K562 (cell line): ENCODE results near the gene SLC11A1. TPM values are rescaled to one million over a fixed set of nuclear protein-coding genes. Genes with fewer than 3 reads are reported as not detected.
A peak's percentile ranks its signal among the peaks of the same experiment; 100 is the strongest.

Experiments used
- CC2D1A ChIP-seq: fragments of 450-650 bp; IDR thresholded peaks from 2 replicates; pipeline ENCODE4 v1.6.1; 2017; ENCODE audit warnings: mild to moderate bottlenecking
- MAFK ChIP-seq: IDR thresholded peaks from 2 replicates; pipeline ENCODE4 v1.6.1; 2011; ENCODE audit warnings: low read length, improper control_type of control experiment
- NFRKB ChIP-seq: fragments of 450-650 bp; IDR thresholded peaks from 2 replicates; pipeline ENCODE4 v1.6.1; 2016; ENCODE audit warnings: low read depth
- NR2C2 ChIP-seq, 2 experiments: fragments of 200-800 bp in 1 of 2; sonication (Bioruptor generic) in 1 of 2; sonication (generic) in 1 of 2; formaldehyde crosslinking in 1 of 2; IDR thresholded peaks; 2 replicates each; pipeline versions ENCODE4 v1.6.1 to v1.8.0; 2016 to 2022; ENCODE audit warnings: mild to moderate bottlenecking in 1 of 2, missing compliant biosample characterization in 1 of 2, missing genetic modification characterization in 1 of 2, missing genetic modification reagents in 1 of 2
- PML ChIP-seq: IDR thresholded peaks from 2 replicates; pipeline ENCODE4 v1.6.1; 2012; ENCODE audit warnings: low read length, inconsistent platforms
- POLR2H ChIP-seq: IDR thresholded peaks from 2 replicates; pipeline ENCODE4 v1.6.1; 2016; ENCODE audit warnings: missing genetic modification characterization, low read depth, mild to moderate bottlenecking, control low read depth, missing compliant biosample characterization, moderate library complexity
- PTBP1 ChIP-seq: fragments of 200-400 bp; formaldehyde crosslinking; IDR thresholded peaks from 2 replicates; pipeline ENCODE4 v1.6.1; 2017; ENCODE audit warnings: low read depth, low read length
- RAD51 ChIP-seq: fragments of 450-650 bp; IDR thresholded peaks from 2 replicates; pipeline ENCODE4 v1.7.1; 2016; ENCODE audit warnings: low read depth, mild to moderate bottlenecking, borderline replicate concordance
- RBM39 ChIP-seq: fragments of 200-400 bp; formaldehyde crosslinking; optimal IDR thresholded peaks from 2 replicates; pipeline ENCODE3; 2018; ENCODE audit warnings: low read depth, low read length
- SIN3B ChIP-seq: fragments of 450-650 bp; IDR thresholded peaks from 2 replicates; pipeline ENCODE4 v1.6.1; 2017; ENCODE audit warnings: low read depth, mild to moderate bottlenecking, moderate library complexity
- SMARCA4 ChIP-seq: fragments of 450-650 bp; IDR thresholded peaks from 2 replicates; pipeline ENCODE4 v1.6.1; 2016
- TAF1 ChIP-seq: IDR thresholded peaks from 2 replicates; pipeline ENCODE4 v1.6.1; 2011; ENCODE audit warnings: mild to moderate bottlenecking, low read length, moderate library complexity; ENCODE audit not compliant: insufficient read depth, control insufficient read depth, severe bottlenecking; ENCODE audit errors: extremely low read depth
- TRIM24 ChIP-seq, 2 experiments: fragments of 450-650 bp; IDR thresholded peaks; 2 replicates each; pipeline ENCODE4 v1.6.1; 2016
- ZNF165 ChIP-seq: fragments of 250-450 bp; sonication (Bioruptor Pico); IDR thresholded peaks from 2 replicates; pipeline ENCODE4 v1.4.0; 2020; ENCODE audit warnings: borderline replicate concordance
- ZNF224 ChIP-seq: sonication (generic); formaldehyde crosslinking; IDR thresholded peaks from 2 replicates; pipeline ENCODE4 v1.8.0; 2022; ENCODE audit warnings: mild to moderate bottlenecking, missing genetic modification reagents
- ZNF696 ChIP-seq: fragments of 250-450 bp; sonication (Bioruptor Pico); conservative IDR thresholded peaks from 2 replicates; pipeline ENCODE4 v1.4.0; 2020; ENCODE audit warnings: mild to moderate bottlenecking, moderate library complexity
- ZNF830 ChIP-seq: fragments of 250-450 bp; sonication (Bioruptor Pico); IDR thresholded peaks from 2 replicates; pipeline ENCODE4 v1.5.0; 2021; ENCODE audit warnings: mild to moderate bottlenecking
- polyA plus RNA-seq, 8 experiments: library from polyadenylated mRNA; depleted of rRNA in 4 of 8; stranded (reverse) in 5 of 8; unstranded in 3 of 8; fragments of >200 nt; fragmentation: Nextera tagmentation in 2 of 8; fragmentation: Illumina TruSeq in 1 of 8; extraction: Ambion mirVana in 2 of 8; extraction: Trizol in 1 of 8; gene quantifications; 2 replicates each; pipeline versions ENCODE4 v1.2.1 to v1.2.3, GENCODE V29; 2011 to 2014; ENCODE audit warnings: inconsistent platforms in 1 of 8, missing spikeins in 1 of 8
- total RNA-seq, 7 experiments: library from RNA; depleted of rRNA in 6 of 7; stranded (reverse); fragments of >200 nt in 6 of 7; fragmentation: Illumina TruSeq in 2 of 7; extraction: Trizol in 2 of 7; gene quantifications; 2 replicates each; pipeline versions ENCODE4 v1.2.1 to v1.2.3, GENCODE V29; 2011 to 2021; ENCODE audit warnings: low replicate concordance in 1 of 7
- TF ChIP-seq, protein P1 (sequence below): sonication (generic); formaldehyde crosslinking; IDR thresholded peaks from 2 replicates; pipeline ENCODE4 v1.8.1; 2023; ENCODE audit warnings: missing genetic modification reagents, mild to moderate bottlenecking, borderline replicate concordance
- TF ChIP-seq, protein P2 (sequence below): sonication (generic); formaldehyde crosslinking; IDR thresholded peaks from 2 replicates; pipeline ENCODE4 v1.8.0; 2023; ENCODE audit warnings: mild to moderate bottlenecking, missing genetic modification reagents
- TF ChIP-seq, protein P3 (sequence below): fragments of 450-650 bp; IDR thresholded peaks from 2 replicates; pipeline ENCODE4 v1.6.1; 2016; ENCODE audit warnings: mild to moderate bottlenecking

Gene SLC11A1
- total and polyA plus RNA-seq, 9 of the 15 experiments (the other 6 are each of a cell fraction or from before 2014, with no cell fraction given): 0.35 to 1.6 (median 0.65) TPM

DNA sequence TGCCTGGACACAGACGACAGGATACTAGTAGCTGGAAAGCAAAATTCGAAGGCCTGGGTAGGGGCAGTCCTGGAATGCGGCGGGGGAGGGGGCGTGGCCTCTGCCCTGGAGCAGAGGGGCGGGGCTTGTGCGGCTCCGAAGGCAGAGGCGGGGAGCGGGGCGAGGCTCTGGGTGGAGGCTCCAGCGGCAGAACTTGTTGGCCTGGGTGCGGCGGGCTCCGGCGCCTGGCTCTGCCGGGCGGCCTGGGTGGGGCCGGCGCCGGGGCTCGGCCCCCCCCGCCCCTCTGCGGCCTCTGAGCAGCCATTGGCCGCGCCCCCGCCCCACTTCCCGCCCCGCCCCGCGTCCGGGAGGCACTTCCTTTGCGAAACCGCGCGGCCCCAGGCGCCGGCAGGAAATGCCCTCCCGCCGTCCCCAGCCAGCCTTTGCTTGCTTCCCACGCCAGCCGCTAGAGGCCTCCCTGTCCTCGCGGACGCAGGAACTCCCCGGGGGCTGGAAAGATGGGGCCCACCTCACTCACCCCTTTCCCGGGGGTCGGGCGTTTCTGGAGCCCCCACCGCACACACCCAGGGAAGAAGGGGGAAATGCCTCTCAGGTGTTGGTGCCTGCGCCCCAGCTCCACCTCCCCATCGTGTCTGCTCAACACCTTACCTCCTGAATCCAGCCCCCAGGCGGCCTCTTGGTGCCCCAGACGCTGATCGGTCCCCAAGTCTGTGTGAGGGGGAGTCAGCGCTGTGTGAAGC, 24.3 kb downstream of the SLC11A1 start (continued):
- TF ChIP-seq CC2D1A (0 out of 2 replicates have a peak, but pooled peaks have one; percentile 35), SMARCA4 (0 out of 2 replicates have a peak, but pooled peaks have one; percentile 12), NR2C2 (CRISPR knock-in tag; IDR thresholded peaks at IDR 0.05) (0 out of 2 replicates have a peak, but pooled peaks have one; percentile 20), NR2C2 (tag; IDR thresholded peaks at IDR 0.05) (no peak), PTBP1 (peak; percentile 80; the same call in 1 of the 2 replicates), MAFK (no peak), NFRKB (peak; percentile 22; the same call in 1 of the 2 replicates), ZNF224 (CRISPR knock-in tag) (no peak), RBM39 (no peak), PML (no peak), ZNF165 (CRISPR knock-in tag) (0 out of 2 replicates have a peak, but pooled peaks have one; percentile 27), ZNF830 (CRISPR knock-in tag) (peak; percentile 80; the same call in 1 of the 2 replicates), POLR2H (tag) (peak; percentile 79), ZNF696 (CRISPR knock-in tag) (0 out of 2 replicates have a peak, but pooled peaks have one; percentile 42), TRIM24 (IDR thresholded peaks at IDR 0.05) (no peak), RAD51 (no peak), SIN3B (0 out of 2 replicates have a peak, but pooled peaks have one; percentile 29), TAF1 (peak; percentile 32)
- TF ChIP-seq, protein P1, sequence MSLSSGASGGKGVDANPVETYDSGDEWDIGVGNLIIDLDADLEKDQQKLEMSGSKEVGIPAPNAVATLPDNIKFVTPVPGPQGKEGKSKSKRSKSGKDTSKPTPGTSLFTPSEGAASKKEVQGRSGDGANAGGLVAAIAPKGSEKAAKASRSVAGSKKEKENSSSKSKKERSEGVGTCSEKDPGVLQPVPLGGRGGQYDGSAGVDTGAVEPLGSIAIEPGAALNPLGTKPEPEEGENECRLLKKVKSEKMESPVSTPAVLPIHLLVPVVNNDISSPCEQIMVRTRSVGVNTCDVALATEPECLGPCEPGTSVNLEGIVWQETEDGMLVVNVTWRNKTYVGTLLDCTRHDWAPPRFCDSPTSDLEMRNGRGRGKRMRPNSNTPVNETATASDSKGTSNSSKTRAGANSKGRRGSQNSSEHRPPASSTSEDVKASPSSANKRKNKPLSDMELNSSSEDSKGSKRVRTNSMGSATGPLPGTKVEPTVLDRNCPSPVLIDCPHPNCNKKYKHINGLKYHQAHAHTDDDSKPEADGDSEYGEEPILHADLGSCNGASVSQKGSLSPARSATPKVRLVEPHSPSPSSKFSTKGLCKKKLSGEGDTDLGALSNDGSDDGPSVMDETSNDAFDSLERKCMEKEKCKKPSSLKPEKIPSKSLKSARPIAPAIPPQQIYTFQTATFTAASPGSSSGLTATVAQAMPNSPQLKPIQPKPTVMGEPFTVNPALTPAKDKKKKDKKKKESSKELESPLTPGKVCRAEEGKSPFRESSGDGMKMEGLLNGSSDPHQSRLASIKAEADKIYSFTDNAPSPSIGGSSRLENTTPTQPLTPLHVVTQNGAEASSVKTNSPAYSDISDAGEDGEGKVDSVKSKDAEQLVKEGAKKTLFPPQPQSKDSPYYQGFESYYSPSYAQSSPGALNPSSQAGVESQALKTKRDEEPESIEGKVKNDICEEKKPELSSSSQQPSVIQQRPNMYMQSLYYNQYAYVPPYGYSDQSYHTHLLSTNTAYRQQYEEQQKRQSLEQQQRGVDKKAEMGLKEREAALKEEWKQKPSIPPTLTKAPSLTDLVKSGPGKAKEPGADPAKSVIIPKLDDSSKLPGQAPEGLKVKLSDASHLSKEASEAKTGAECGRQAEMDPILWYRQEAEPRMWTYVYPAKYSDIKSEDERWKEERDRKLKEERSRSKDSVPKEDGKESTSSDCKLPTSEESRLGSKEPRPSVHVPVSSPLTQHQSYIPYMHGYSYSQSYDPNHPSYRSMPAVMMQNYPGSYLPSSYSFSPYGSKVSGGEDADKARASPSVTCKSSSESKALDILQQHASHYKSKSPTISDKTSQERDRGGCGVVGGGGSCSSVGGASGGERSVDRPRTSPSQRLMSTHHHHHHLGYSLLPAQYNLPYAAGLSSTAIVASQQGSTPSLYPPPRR (CRISPR knock-in tag): no peak
- TF ChIP-seq, protein P2, sequence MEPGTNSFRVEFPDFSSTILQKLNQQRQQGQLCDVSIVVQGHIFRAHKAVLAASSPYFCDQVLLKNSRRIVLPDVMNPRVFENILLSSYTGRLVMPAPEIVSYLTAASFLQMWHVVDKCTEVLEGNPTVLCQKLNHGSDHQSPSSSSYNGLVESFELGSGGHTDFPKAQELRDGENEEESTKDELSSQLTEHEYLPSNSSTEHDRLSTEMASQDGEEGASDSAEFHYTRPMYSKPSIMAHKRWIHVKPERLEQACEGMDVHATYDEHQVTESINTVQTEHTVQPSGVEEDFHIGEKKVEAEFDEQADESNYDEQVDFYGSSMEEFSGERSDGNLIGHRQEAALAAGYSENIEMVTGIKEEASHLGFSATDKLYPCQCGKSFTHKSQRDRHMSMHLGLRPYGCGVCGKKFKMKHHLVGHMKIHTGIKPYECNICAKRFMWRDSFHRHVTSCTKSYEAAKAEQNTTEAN (CRISPR knock-in tag): no peak
- TF ChIP-seq, protein P3, sequence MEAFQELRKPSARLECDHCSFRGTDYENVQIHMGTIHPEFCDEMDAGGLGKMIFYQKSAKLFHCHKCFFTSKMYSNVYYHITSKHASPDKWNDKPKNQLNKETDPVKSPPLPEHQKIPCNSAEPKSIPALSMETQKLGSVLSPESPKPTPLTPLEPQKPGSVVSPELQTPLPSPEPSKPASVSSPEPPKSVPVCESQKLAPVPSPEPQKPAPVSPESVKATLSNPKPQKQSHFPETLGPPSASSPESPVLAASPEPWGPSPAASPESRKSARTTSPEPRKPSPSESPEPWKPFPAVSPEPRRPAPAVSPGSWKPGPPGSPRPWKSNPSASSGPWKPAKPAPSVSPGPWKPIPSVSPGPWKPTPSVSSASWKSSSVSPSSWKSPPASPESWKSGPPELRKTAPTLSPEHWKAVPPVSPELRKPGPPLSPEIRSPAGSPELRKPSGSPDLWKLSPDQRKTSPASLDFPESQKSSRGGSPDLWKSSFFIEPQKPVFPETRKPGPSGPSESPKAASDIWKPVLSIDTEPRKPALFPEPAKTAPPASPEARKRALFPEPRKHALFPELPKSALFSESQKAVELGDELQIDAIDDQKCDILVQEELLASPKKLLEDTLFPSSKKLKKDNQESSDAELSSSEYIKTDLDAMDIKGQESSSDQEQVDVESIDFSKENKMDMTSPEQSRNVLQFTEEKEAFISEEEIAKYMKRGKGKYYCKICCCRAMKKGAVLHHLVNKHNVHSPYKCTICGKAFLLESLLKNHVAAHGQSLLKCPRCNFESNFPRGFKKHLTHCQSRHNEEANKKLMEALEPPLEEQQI: 0 out of 2 replicates have a peak, but pooled peaks have one; percentile 27
